IPS DF 6.9 (cell line): Measurements from ENCODE around the gene CRISPLD2.
A peak's percentile ranks its signal among the peaks of the same experiment; 100 is the strongest.

Source experiments
- DNase-seq: peaks from one replicate; pipeline ENCODE4 v3.0.0-alpha.2; 2013; ENCODE audit warnings: low read depth, low spot score
- H3K27ac ChIP-seq: one replicate; pipeline ENCODE4 v1.5.1; 2013; ENCODE audit warnings: low read length, control low read depth
- H3K27me3 ChIP-seq: 2 replicates; pipeline ENCODE4 v1.6.1; 2013; ENCODE audit warnings: mild to moderate bottlenecking, low read length; ENCODE audit not compliant: control insufficient read depth, insufficient read depth
- H3K36me3 ChIP-seq: 2 replicates; pipeline ENCODE4 v1.6.1; 2013; ENCODE audit warnings: low read length; ENCODE audit not compliant: control insufficient read depth, insufficient read depth
- H3K4me1 ChIP-seq: 2 replicates; pipeline ENCODE4 v1.6.1; 2013; ENCODE audit warnings: low read length; ENCODE audit not compliant: control insufficient read depth, insufficient read depth
- H3K4me3 ChIP-seq: 2 replicates; pipeline ENCODE4 v1.5.1; 2013; ENCODE audit warnings: mild to moderate bottlenecking, low read length
- H3K9me3 ChIP-seq: 2 replicates; pipeline ENCODE4 v1.6.1; 2013; ENCODE audit warnings: low read length, inconsistent platforms; ENCODE audit not compliant: control insufficient read depth, insufficient read depth
- WGBS: extraction: QIAGEN DNeasy Blood & Tissue Kit; methylation state at CpG from one replicate; pipeline ENCODE4 v1.1.7; 2013; ENCODE audit warnings: mixed read lengths, missing lambda C conversion rate; ENCODE audit not compliant: insufficient read length, insufficient coverage; 5-methylcytosine and 5-hydroxymethylcytosine counted together

Gene CRISPLD2

DNA sequence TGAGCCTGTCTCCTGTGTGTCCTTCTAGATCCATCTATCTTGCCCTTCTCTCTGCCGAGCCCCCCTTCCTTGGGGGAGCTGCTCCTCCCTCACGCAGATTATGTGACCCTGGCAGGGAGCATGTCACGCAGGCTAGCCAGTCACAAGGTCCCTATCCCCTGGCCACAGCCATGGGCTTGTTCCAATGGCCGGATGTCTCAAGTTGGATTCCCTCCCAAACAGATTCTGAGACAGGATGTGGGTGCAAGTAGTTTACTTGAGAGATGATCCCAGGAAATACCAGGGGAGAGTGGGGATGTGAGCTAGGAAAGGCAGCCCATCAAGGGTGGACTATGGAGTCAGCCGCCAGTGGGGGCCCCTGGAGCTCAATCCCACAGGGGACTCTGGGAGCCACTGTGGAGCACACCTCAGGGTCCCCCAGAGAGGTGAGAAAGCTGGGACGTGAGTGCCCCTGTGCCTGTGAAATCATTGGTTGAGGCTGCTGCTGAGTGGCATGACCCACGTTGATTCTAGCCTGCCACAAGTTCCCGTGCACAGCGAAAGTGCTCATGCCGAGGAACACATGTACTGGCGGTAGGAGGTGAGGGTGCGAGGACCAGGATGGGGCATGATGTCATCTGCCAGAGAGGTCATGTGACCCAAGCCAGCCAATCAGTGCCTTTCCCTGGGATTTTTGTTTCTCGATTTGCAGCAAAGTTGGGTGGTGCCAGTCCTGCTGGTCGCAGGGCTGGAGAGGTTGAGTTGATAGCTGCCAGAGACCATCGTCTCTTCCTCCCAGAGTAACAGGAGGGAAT is 6.4 kb upstream of the CRISPLD2 start:
- Histone ChIP-seq H3K36me3 (no peaks in the 10 kb centered on the region), H3K4me3 (no peak overlapping the region), H3K9me3 (no peaks in the 10 kb centered on the region), H3K4me1 (no peaks in the 10 kb centered on the region), H3K27me3 (no peaks in the 10 kb centered on the region), H3K27ac (no peak overlapping the region)
- no peak for DNase-seq
- WGBS, result no CpG with 5 or more reads among the region's 15 CpGs

GRCh38 chr16:84815462-84815861 is 4.3 kb upstream of the CRISPLD2 start:
- Histone ChIP-seq H3K36me3 (no peaks in the 10 kb centered on the region), H3K4me1 (no peaks in the 10 kb centered on the region), H3K9me3 (no peaks in the 10 kb centered on the region), H3K4me3 (no peak overlapping the region), H3K27ac (no peak overlapping the region), H3K27me3 (peaks cover 5% of the 10 kb centered on the region; the same call in 1 of the 2 replicates)
- WGBS, result no CpG with 5 or more reads among the region's 7 CpGs
- DNase-seq, result no peak

- Histone ChIP-seq H3K27ac (no peak overlapping the region), H3K4me1 (no peaks in the 10 kb centered on the region), H3K36me3 (no peaks in the 10 kb centered on the region), H3K4me3 (no peak overlapping the region), H3K27me3 (peaks cover 5% of the 10 kb centered on the region; the same call in 1 of the 2 replicates), H3K9me3 (no peaks in the 10 kb centered on the region)
- WGBS, result no CpG with 5 or more reads among the region's 7 CpGs
- DNase-seq, result no peak
Measured at GRCh38 chr16:84816023-84816422, 3.8 kb upstream of the CRISPLD2 start.

DNA sequence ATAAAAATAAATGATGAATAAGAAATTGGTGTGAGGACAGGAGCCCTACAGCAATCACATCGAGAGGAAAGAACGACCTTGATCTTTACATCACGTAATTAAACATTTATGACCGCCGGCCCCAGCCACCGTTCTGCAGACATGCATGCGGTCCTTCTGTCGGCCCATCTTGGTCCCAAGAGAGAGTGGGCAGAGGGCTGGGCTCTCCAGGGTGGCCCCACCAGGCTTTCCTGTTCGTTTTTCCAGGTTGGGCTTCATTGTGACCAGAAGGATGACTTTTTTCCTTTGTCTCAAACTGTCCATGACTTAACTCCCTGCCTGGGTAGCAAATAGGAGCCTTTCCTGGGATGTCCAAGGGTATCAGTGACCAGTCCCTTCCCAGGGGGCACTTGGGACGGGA is 3.3 kb upstream of the CRISPLD2 start:
- Histone ChIP-seq H3K36me3 (no peaks in the 10 kb centered on the region), H3K4me3 (no peak overlapping the region), H3K4me1 (no peaks in the 10 kb centered on the region), H3K27ac (no peak overlapping the region), H3K9me3 (no peaks in the 10 kb centered on the region), H3K27me3 (peaks cover 8% of the 10 kb centered on the region; the same call in 1 of the 2 replicates)
- no CpG with 5 or more reads among the region's 10 CpGs for WGBS
- no peak for DNase-seq

DNA sequence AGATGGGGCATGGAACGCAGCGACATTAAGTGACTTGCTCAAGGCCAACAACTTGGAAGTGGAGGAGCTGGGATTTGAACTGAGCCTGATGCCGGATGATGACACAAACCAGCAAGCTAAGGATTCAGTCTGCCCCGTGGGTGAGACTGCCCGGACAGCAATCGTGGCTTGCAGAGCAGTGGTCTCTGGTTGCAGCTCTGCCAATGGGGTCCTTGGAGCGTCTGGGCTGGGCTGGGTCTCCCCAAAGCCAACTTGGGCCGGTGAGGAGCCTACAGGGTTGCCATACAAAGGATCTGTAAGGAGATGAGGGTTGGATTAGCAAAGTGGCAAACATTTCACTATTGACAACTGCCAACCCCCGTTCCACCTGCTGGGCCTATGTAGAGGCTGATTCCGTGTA is 2.6 kb upstream of the CRISPLD2 start:
- no peaks in the 10 kb centered on the region for H3K9me3 ChIP-seq
- peaks cover 8% of the 10 kb centered on the region; the same call in 1 of the 2 replicates for H3K27me3 ChIP-seq
- H3K4me1 ChIP-seq, result no peaks in the 10 kb centered on the region
- no peak overlapping the region for H3K27ac ChIP-seq
- no peaks in the 10 kb centered on the region for H3K36me3 ChIP-seq
- no CpG with 5 or more reads among the region's 10 CpGs for WGBS
- H3K4me3 ChIP-seq, result no peak overlapping the region
- DNase-seq, result no peak

DNA sequence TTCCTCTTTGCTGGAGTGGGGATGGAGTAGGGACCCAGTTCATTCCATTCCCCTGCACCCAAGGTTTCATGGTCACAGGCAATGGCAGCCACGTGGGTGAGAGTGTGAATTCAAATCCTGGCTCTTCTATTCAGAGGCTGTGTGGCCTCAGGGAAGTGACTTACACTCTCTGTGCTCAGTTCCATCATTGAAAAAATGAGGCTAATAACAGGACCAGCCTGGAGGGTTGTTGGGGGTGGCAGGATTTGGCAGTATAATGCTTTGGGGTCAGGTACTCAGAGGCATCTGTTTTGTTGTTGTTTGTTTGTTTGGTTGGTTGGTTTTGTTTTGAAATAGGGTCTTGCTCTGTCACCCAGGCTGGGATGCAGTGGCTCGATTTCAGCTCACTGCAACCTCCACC is 2.2 kb upstream of the CRISPLD2 start:
- DNase-seq, result no peak
- no peak overlapping the region for H3K27ac ChIP-seq
- H3K27me3 ChIP-seq, result peaks cover 8% of the 10 kb centered on the region; the same call in 1 of the 2 replicates
- H3K36me3 ChIP-seq, result no peaks in the 10 kb centered on the region
- H3K4me3 ChIP-seq, result no peak overlapping the region
- no peaks in the 10 kb centered on the region for H3K9me3 ChIP-seq
- no CpG with 5 or more reads among the region's 2 CpGs for WGBS
- no peaks in the 10 kb centered on the region for H3K4me1 ChIP-seq

DNA sequence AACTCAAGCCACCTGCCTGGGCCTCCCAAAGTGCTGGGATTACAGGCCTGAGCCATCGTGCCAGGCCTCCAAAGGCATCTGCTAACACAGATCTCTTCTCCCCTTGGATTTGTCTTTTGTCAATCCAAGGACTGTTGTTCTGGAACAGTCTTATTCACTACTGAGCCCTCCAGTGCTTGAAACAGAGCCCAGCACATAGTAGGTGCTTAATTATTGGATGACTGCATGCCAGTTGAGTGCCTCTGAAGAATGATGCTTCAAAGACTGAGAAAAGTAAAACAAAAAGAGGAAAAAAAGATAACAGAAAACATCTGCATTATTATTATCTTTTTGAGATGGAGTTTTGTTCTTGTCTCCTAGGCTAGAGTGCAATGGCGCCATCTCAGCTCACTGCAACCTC is 1.7 kb upstream of the CRISPLD2 start:
- no CpG with 5 or more reads among the region's 2 CpGs for WGBS
- H3K4me1 ChIP-seq, result no peaks in the 10 kb centered on the region
- no peak for DNase-seq
- peaks cover 8% of the 10 kb centered on the region; the same call in 1 of the 2 replicates for H3K27me3 ChIP-seq
- no peaks in the 10 kb centered on the region for H3K9me3 ChIP-seq
- no peak overlapping the region for H3K27ac ChIP-seq
- no peak overlapping the region for H3K4me3 ChIP-seq
- H3K36me3 ChIP-seq, result no peaks in the 10 kb centered on the region

DNA sequence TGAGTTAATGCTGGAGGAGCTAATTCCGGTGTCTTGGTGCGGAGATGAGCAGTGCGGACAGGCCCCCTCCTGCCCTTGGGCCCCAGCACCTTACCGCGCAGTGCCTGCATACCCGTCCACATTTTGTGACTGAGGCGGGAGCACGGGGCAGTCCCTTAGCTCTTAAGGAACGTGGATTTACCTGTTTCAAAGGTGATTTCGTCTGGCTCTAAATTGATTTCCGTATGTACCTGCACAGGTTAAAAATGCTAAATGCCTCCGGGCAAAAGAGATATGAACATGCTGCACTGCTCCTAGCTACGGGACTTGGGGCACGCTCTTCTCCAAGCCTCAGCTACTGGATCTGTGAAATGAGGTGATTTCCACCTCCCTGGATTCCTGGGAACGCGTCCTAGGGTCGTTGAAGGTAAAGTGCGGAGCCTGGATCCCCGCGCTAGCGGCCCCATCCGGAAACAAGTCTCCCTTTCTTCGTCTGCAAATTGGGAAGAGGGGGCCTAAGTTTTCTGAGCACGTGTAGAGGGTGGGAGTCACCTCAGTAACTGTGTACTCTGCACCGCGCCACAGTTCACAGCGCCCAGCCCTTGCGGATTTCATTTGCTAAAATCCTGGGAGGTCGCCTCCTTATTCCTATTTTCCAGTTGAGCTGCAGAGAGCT is 669 bp upstream of the CRISPLD2 start:
- H3K9me3 ChIP-seq, result no peaks in the 10 kb centered on the region
- peaks cover 8% of the 10 kb centered on the region; the same call in 1 of the 2 replicates for H3K27me3 ChIP-seq
- H3K4me1 ChIP-seq, result no peaks in the 10 kb centered on the region
- peak overlapping the region; percentile 38; the same call in 1 of the 2 replicates for H3K4me3 ChIP-seq
- no CpG with 5 or more reads among the region's 29 CpGs for WGBS
- H3K36me3 ChIP-seq, result no peaks in the 10 kb centered on the region
- DNase-seq, result no peak
- H3K27ac ChIP-seq, result no peak overlapping the region

DNA sequence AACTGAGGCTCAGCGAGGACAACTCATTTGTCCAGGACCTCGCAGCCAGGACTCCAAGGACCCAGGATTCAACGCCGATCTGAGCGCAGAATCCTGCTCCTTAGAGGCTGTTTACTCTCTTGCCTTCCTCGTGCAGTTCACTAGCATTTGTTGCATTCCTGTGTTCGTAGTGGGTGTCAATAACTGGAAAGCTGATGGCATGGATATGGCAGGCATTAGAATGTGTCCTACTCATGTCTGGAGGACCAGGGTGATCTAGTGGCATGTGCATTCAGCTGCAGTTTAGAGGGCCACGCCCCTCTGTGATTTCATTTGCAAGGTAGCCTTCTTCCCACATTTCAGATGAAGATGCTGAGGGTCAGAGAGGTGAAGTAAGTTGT is 510 bp downstream of the CRISPLD2 start:
- no peaks in the 10 kb centered on the region for H3K4me1 ChIP-seq
- WGBS, result no CpG with 5 or more reads among the region's 8 CpGs
- H3K36me3 ChIP-seq, result no peaks in the 10 kb centered on the region
- H3K4me3 ChIP-seq, result peak overlapping the region; percentile 40; the same call in 1 of the 2 replicates
- no peak for DNase-seq
- H3K27ac ChIP-seq, result no peak overlapping the region
- H3K9me3 ChIP-seq, result no peaks in the 10 kb centered on the region
- peaks cover 8% of the 10 kb centered on the region; the same call in 1 of the 2 replicates for H3K27me3 ChIP-seq

DNA sequence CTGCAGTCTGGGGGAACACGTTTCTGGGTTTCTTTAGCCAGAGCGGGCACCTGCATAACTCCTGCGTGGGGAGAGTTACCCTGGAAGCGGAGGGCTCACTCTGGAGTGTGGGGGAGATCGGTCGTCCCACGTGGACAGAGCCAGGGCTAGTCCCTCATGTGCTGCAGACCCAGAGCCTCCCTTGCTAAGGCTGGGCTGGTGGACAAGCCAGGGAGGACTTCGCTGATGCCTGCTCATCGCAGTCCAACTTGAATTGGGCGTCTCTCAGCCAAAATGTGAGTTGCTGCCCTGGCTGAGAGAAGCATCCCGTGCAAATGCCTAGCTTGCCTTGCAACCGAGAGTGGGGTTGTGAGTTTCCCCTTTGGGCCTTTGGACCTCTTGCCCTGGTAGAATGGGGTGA is 986 bp downstream of the CRISPLD2 start:
- Histone ChIP-seq H3K27ac (no peak overlapping the region), H3K4me3 (no peak overlapping the region), H3K4me1 (no peaks in the 10 kb centered on the region), H3K27me3 (peaks cover 8% of the 10 kb centered on the region; the same call in 1 of the 2 replicates), H3K9me3 (no peaks in the 10 kb centered on the region), H3K36me3 (no peaks in the 10 kb centered on the region)
- DNase-seq, result no peak
- no CpG with 5 or more reads among the region's 12 CpGs for WGBS
